ENCODE results near the gene ACSS2.

GRCh38 chr20:34928411-34928810 lies 52.0 kb downstream of the ACSS2 start:
- no peak for TF ChIP-seq REST (IDR thresholded peaks at IDR 0.05; ENCODE audit: insufficient read depth in 1 of 2, low read depth in 2 of 2, low read length in 1 of 2)
- no peak for TF ChIP-seq CTCF (IDR thresholded peaks at IDR 0.05)
- no peak for TF ChIP-seq POLR2AphosphoS5 (IDR thresholded peaks at IDR 0.05; ENCODE audit: low read depth, low read length)
- no peak for TF ChIP-seq SIN3A (IDR thresholded peaks at IDR 0.05; ENCODE audit: borderline replicate concordance, insufficient read depth, low read depth, low read length)
- TF ChIP-seq TCF7L2 (IDR thresholded peaks at IDR 0.05; ENCODE audit: low read depth, low read length), result no peak
